HG03520 (cell line): ENCODE measurements around the gene SS18L1.
"Not testable (repeated sequence)": the region's sequence is repeated elsewhere in the genome, so short reads cannot be mapped to it uniquely, and the experiment has no call there.

ENCODE experiments used
- ATAC-seq: cut with Tn5 transposase; IDR thresholded peaks from one replicate; pipeline ENCODE4 v1.9.1; 2021; ENCODE audit warnings: mild to moderate bottlenecking, moderate library complexity; ENCODE audit not compliant: unreplicated experiment

Gene SS18L1

DNA sequence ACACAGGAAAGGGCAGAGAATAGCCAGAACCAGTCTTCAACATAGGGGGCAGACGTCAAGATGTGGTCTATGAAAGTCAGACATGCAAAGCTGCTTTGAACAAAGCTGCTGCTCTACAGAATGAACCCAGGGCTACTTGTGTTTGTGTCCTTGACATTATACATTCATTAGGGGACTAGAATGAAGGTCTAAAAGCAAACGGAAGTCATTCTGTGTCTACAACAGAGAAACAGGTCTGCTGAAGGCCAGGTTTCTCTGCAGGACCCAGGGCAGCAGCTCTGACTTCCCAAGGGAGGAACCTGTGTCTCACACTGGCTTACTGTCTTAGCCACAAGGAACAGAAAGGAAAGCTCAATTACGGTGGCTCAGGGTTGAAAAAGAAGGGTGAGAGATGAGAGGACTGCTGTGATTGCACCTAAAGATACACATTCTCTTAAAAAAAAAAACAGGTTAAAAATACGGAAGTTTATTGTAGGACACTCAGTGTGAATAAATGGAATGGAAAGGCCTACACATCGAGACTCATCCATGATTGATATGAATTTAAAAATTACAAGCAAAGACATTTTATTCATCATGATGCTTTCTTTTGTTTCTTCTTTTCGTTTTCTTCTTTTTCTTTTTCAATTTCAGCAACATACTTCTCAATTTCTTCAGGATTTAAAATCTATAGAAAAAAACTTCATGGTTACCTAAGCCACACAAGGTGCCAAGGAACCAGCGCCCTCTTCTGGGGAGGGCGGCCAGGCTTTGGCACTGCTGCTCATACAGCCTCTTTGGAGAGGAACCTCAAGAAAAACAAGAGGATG is 7.1 kb upstream of the SS18L1 start:
- no peak for ATAC-seq

DNA sequence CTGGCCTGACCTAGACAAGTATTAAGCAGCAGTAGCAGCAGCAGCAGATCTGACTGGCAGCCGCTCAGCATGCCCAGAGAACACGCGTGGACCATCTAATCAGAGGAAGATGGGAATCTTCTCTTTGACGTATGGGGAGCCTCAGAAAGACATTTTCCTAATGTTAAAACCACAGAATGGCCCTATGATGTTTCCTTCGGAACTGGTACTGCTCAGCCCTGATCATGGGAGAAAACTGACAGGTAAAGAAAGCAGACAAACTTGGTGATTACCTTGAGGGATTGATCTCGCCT is 6.5 kb upstream of the SS18L1 start:
- no peak for ATAC-seq

DNA sequence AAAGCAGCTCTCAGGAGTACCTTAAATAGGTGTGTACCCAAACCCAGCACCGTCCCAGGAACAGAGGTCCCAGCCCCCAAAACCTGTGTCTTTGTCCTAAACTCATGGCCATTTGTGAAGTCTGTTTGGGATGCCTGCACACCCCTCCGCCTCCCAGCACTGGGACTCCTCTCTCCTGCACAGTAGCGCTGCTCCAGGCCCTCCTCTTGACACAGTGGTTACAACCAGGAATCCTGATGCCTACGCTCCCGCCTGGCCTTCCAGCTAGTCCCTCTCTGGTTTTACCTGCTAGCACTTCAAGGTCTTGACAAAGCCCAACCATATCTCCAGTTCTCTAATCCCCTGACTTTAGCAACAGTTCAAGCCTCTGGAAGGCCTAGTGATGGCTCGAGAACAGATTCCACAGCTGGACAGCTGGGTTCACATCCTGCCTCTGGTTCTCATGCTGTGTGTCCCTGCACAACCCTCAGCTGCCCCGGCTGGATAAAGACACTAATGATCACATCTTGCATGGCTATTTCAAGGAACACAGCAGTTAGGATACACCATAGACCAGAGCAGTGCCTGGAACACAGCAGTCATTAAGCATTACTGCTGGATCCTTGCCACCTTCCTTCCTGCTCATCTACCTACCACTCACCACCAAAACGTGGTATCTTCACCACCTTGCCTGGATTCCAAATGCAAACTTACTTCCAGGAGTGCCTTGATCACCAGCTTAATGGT is 5.9 kb upstream of the SS18L1 start:
- no peak for ATAC-seq

DNA sequence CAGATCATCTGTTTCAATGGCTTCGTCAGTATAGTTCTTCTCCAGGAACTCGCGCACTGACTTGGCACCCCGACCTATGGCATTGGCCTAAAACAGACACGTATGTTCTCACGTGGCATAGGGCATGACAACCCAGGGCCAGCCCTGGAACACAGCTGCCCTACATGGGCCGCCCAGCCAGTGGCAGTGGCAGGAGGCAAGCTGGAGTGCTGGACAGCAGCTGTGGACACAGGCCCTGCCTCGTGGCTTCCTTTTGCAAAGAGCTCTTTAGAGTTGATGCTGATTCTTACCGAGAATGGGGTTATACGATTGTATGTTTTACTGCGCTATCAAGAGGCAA is 5.4 kb upstream of the SS18L1 start:
- ATAC-seq, result no peak

GRCh38 chr20:62138912-62139311 is 4.7 kb upstream of the SS18L1 start:
- ATAC-seq, result no peak

GRCh38 chr20:62139636-62140035 is 3.9 kb upstream of the SS18L1 start:
- ATAC-seq, result no peak

DNA sequence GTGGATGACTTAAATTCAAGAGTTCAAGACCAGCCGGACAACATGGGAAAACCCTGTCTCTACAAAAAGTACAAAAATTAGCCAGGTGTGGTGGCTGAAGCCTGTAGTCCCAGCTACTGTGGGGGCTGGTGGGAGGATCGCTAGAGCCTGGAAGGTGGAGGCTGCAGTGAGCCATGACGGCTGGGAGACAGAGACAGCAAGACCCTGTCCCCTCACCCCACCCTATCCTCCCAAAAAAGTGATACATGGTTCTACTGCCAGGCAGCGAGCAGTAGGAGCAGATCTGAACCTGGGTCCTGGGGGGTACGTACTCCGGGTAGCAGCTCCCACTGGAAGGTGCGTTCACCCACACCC is 2.5 kb upstream of the SS18L1 start:
- no peak for ATAC-seq

DNA sequence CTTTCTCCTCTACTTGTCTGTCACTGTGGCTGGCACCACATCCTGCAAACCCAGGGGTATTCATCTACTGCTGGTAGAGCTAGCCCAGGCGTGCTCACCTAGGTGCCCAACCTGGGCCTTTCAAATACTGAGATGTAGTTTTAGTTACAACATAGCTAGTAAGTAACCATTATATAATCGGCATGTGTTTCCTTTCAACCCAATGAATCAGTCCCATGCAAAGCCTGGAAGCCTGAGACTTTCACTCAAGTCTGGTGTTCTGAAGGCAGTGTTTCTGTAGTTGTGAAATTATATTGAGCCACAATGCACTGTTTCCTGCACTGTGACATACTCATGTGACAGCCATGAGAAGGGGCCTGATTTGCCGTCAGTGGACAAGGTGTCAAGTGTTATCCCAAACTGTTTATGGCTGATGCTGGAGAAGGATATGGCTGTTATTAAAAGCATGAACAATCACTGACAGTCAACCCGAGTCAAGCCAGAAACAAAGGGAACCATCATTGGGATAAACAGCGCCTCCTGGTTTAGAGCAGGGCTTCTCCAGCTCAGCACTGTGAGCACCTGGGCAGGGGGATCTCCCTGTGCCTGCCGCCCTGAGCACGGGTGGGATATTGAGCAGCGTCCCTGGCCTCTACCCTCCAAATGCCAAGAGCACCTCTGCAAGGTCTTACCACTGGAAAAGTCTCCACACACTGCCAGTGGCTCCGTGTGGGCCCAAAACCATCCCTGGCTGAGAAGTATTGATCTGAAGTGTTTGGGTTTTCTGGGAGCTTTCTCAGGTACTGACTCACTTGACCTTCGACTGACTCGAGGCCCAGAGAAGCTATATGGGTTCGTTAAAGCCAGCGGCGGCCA is 1.9 kb upstream of the SS18L1 start:
- ATAC-seq, result no peak

GRCh38 chr20:62142252-62143080 is 1.1 kb upstream of the SS18L1 start:
- ATAC-seq, result peak; percentile 18

DNA sequence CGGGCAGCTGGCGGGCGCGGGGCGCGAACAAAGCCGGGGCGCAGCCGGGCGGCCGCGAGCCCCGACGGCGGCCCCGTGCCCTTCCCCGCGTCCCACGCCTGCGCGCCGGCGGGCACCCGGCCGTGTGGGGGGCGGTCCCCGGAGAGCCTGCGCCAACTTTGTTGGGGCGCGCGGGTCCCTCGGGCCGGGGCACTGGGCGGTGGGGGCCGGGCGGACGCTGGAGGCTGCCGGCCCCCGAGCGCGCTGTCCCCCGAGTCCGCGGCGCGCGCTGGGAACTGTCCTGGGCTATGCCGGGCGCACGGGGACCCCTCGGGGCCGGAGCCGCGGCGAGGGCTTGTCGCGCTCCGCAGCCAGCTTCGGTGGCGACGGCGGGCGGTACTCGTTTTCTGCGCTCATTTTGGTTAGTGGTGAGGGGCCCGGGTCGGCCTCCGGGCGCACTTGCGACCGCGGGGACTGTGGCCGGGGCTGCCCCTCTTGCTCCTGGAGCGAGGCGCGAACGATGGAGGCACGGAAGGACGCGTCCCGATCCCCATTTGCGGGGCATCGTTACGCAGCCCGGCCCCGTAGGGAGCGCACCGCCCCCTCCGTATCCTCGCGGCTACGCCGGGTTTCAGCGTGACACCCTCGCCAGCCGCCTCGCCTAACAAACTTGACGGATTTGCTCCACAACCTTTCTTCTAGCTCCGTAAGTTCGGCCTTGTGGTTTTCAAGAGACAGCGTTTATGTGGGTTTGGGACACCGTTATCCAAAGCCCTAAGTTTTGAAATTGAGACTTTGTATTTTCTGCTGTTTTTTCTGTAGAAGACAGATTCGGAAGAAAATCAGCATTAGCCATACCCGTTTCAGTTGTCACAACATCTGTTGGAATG is 622 bp downstream of the SS18L1 start:
- no peak for ATAC-seq

DNA sequence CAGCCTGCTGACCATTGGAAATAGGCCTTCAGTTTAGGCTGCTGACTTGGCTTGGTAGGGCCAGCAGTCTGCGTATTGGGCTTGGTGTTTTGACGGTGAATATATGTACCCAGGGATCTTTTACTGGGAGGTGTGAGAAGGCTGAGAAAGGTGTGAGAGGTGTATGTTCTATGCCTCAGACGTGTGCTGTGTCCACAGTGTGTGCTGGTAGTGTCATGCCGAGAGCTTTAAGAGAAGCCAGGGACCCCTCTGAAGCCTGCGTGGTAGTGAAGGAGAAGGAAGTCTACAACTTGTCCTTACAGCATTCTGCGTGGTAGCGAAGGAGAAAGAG is 2.1 kb downstream of the SS18L1 start:
- ATAC-seq, result no peak

DNA sequence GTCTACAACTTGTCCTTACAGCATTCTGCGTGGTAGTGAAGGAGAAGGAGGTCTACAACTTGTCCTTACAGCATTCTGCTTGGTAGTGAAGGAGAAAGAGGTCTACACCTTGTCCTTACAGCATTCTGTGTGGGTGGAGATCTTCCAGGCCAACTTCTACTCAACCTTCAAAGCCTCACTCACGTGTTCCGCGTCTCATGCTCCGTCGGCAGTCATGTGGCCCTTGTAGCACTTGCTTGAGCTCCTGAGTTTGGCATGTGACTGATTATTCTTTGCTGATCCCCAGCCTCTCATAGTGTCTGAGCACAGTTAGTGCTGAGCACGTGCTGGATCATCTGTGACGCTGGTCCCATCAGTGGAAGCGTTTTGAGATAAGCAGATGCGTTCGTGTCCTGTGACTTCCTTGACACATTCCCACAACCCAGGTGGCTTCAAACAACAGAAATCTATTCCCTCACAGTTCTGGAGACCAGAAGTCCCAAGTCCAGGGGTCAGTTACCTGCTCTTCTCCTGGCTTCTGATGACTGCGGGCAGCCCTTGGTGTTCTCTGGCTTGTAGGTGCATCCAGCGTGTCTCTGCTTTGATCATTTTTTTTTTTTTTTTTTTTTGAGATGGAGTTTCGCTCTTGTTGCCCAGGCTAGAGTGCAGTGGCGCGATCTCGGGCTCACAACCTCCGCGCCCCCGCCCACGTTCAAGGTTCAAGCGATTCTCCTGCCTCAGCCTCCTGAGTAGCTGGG is 2.6 kb downstream of the SS18L1 start:
- no peak for ATAC-seq

- no peak for ATAC-seq
Measured at GRCh38 chr20:62147125-62147524, 3.6 kb downstream of the SS18L1 start.

GRCh38 chr20:62147528-62147927 is 4.0 kb downstream of the SS18L1 start:
- ATAC-seq, result no peak

- not testable (repeated sequence) for ATAC-seq
Measured at GRCh38 chr20:62148383-62148782, 4.8 kb downstream of the SS18L1 start.

DNA sequence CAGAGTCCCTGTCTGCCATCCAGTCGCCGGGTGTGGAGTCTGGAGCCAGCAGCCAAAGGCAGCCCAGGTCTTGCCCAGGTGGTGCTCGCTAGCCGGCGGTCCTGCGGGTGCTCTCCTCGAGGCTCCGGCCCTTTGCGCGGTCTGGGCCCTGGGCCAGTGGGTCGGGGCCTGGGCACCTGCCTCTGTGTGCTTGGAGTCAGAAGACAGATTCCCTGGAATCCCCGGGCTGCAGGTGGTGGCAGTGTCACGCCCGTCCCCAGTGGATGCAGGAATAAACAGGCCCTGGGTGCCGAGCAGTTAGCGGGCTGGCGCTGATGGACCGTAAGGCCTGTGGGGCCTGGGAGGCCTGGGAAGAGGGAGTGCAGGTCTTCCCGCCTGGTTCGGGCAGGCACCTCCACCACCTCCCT is 5.3 kb downstream of the SS18L1 start:
- no peak for ATAC-seq

- ATAC-seq, result no peak
Measured at GRCh38 chr20:62149532-62150309, 6.2 kb downstream of the SS18L1 start.

- no peak for ATAC-seq
Measured at GRCh38 chr20:62150310-62150575, 6.7 kb downstream of the SS18L1 start.

- no peak for ATAC-seq
Measured at GRCh38 chr20:62151225-62151624, 7.7 kb downstream of the SS18L1 start.
